Measurements from ENCODE around the gene HUS1.

Gene HUS1

DNA sequence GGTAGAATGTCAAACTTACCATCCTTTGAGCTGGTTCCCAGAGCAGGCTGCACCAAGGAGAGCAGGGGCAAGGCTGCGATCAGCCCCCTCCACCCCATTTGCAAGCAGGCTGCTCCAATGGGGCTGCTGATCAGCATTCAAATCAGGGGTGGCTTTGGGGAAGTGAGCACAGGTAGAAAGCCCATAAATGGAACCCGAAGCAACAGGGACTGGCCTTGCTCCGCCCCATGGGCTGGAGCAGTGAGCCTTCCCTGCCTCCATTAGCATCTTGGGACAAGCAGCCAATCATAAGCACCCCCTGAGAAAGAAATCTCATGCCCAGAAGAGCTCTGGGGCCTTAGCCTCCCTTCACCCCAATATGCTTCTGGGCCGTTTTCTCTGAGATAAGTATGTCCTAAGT, 27.2 kb downstream of the HUS1 start:
- H3K4me2 ChIP-seq: no peak overlapping the region
- no peaks in the 10 kb centered on the region for H4K20me1 ChIP-seq (ENCODE audit: insufficient read depth)
- no peaks in the 10 kb centered on the region for H3K36me3 ChIP-seq (ENCODE audit: insufficient read depth)
- H3K4me1 ChIP-seq (ENCODE audit: low read depth, poor library complexity, severe bottlenecking): peaks cover 9% of the 10 kb centered on the region
- H3K27me3 ChIP-seq (ENCODE audit: insufficient read depth, low read depth): no peaks in the 10 kb centered on the region
- H3K79me2 ChIP-seq (ENCODE audit: insufficient read depth, low read depth): no peaks in the 10 kb centered on the region
- TF ChIP-seq, protein P1, sequence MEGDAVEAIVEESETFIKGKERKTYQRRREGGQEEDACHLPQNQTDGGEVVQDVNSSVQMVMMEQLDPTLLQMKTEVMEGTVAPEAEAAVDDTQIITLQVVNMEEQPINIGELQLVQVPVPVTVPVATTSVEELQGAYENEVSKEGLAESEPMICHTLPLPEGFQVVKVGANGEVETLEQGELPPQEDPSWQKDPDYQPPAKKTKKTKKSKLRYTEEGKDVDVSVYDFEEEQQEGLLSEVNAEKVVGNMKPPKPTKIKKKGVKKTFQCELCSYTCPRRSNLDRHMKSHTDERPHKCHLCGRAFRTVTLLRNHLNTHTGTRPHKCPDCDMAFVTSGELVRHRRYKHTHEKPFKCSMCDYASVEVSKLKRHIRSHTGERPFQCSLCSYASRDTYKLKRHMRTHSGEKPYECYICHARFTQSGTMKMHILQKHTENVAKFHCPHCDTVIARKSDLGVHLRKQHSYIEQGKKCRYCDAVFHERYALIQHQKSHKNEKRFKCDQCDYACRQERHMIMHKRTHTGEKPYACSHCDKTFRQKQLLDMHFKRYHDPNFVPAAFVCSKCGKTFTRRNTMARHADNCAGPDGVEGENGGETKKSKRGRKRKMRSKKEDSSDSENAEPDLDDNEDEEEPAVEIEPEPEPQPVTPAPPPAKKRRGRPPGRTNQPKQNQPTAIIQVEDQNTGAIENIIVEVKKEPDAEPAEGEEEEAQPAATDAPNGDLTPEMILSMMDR (conservative IDR thresholded peaks at IDR 0.05; ENCODE audit: low read depth, low read length): no peak
- H3K27ac ChIP-seq: no peak overlapping the region
- no peak overlapping the region for H2AFZ ChIP-seq (ENCODE audit: low read depth)
- no peak overlapping the region for H3K4me3 ChIP-seq (IDR thresholded peaks at IDR 0.05; ENCODE audit: insufficient read depth, low read depth, low read length)
- no peak overlapping the region for H3K9ac ChIP-seq

- Histone ChIP-seq H2AFZ (ENCODE audit: low read depth) (no peak overlapping the region), H3K4me1 (ENCODE audit: low read depth, poor library complexity, severe bottlenecking) (peaks cover 9% of the 10 kb centered on the region), H3K27ac (no peak overlapping the region; the same call in 1 of the 2 replicates), H3K27me3 (ENCODE audit: insufficient read depth, low read depth) (no peaks in the 10 kb centered on the region), H3K4me2 (no peak overlapping the region), H3K4me3 (IDR thresholded peaks at IDR 0.05; ENCODE audit: insufficient read depth, low read depth, low read length) (no peak overlapping the region), H3K36me3 (ENCODE audit: insufficient read depth) (no peaks in the 10 kb centered on the region), H4K20me1 (ENCODE audit: insufficient read depth) (no peaks in the 10 kb centered on the region), H3K9ac (no peak overlapping the region), H3K79me2 (ENCODE audit: insufficient read depth, low read depth) (no peaks in the 10 kb centered on the region)
- TF ChIP-seq, protein P1 (conservative IDR thresholded peaks at IDR 0.05; ENCODE audit: low read depth, low read length): no peak
Measured at GRCh38 chr7:47951374-47951773, 28.0 kb downstream of the HUS1 start.

GRCh38 chr7:47950714-47951113, 28.7 kb downstream of the HUS1 start:
- Histone ChIP-seq H3K36me3 (ENCODE audit: insufficient read depth) (no peaks in the 10 kb centered on the region), H4K20me1 (ENCODE audit: insufficient read depth) (no peaks in the 10 kb centered on the region), H3K9ac (no peak overlapping the region), H3K79me2 (ENCODE audit: insufficient read depth, low read depth) (no peaks in the 10 kb centered on the region), H2AFZ (ENCODE audit: low read depth) (no peak overlapping the region), H3K27ac (no peak overlapping the region), H3K4me3 (IDR thresholded peaks at IDR 0.05; ENCODE audit: insufficient read depth, low read depth, low read length) (no peak overlapping the region), H3K4me1 (ENCODE audit: low read depth, poor library complexity, severe bottlenecking) (peaks cover 9% of the 10 kb centered on the region), H3K4me2 (no peak overlapping the region), H3K27me3 (ENCODE audit: insufficient read depth, low read depth) (no peaks in the 10 kb centered on the region)
- TF ChIP-seq, protein P1 (conservative IDR thresholded peaks at IDR 0.05; ENCODE audit: low read depth, low read length): no peak

- H3K27me3 ChIP-seq (ENCODE audit: insufficient read depth, low read depth): no peaks in the 10 kb centered on the region
- H3K27ac ChIP-seq: no peak overlapping the region
- H3K79me2 ChIP-seq (ENCODE audit: insufficient read depth, low read depth): no peaks in the 10 kb centered on the region
- H3K4me3 ChIP-seq (IDR thresholded peaks at IDR 0.05; ENCODE audit: insufficient read depth, low read depth, low read length): no peak overlapping the region
- H4K20me1 ChIP-seq (ENCODE audit: insufficient read depth): no peaks in the 10 kb centered on the region
- peaks cover 9% of the 10 kb centered on the region for H3K4me1 ChIP-seq (ENCODE audit: low read depth, poor library complexity, severe bottlenecking)
- no peak overlapping the region for H2AFZ ChIP-seq (ENCODE audit: low read depth)
- TF ChIP-seq, protein P1 (conservative IDR thresholded peaks at IDR 0.05; ENCODE audit: low read depth, low read length): no peak
- H3K36me3 ChIP-seq (ENCODE audit: insufficient read depth): no peaks in the 10 kb centered on the region
- no peak overlapping the region for H3K4me2 ChIP-seq
- no peak overlapping the region for H3K9ac ChIP-seq
Measured at GRCh38 chr7:47949703-47950102, 29.7 kb downstream of the HUS1 start.

Data from KMS-11 (cell line).